GM15510 (cell line): ENCODE data around the gene SPATA20.

ENCODE experiments used
- POLR2A ChIP-seq: IDR thresholded peaks from 3 replicates; pipeline ENCODE4 v1.6.1; 2011; ENCODE audit warnings: borderline replicate concordance; ENCODE audit not compliant: insufficient read length; ENCODE audit errors: extremely low read depth

Gene SPATA20

DNA sequence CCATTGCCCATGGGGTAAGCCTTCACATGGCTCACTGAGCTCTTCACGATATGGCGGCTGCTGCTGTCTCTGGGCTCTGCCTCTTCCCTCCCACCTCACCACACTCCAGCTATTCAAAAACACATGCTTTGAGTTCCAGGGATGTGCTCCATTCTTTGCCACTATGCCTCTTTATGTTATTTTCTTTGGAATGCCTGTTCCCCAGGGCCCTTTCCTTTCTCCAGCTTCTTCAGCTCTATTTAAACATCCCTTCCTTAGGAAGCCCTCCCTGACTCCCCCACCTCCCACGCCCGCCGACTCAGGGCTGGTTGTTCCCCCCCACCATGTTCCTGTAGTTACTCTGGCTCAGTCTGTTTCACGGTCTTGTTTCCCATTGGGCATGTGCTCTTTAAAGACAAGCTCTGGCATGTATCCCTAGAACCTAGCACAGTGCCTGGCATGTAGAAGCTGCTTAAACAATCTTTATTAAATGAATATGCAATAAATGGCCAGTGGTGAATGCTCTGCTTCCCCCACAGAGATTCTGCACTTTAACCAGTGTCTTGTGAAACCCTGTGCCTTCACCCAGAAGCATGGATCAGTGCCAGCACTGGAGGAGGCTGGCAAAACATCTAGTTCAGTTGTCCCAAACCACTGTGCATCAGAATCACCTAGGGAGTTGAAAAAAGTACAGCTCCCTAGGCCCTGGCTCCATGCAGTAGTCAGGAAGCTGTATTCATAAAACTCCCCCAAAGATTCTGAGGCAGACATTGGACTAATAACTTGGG is 31.9 kb upstream of the SPATA20 start:
- TF ChIP-seq POLR2A: no peak

DNA sequence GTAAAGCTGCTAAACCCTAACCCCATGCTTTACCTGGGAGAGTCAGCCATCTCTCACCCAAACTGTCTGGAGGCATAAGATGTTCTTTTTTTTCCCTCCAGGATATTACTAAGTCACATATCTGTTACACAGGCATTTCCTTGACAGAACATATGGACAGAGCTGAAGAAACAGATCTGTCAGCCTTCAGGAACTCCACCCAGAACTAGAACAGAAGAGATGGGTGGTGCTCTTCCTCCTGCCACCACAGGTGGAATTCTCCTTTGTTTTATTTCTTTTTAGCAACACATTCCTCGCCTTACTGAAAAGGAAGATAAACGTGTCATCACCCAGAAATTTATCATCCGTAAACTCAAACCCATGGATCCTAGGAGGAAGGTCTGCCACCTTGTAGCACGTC is 30.0 kb upstream of the SPATA20 start:
- no peak for TF ChIP-seq POLR2A

DNA sequence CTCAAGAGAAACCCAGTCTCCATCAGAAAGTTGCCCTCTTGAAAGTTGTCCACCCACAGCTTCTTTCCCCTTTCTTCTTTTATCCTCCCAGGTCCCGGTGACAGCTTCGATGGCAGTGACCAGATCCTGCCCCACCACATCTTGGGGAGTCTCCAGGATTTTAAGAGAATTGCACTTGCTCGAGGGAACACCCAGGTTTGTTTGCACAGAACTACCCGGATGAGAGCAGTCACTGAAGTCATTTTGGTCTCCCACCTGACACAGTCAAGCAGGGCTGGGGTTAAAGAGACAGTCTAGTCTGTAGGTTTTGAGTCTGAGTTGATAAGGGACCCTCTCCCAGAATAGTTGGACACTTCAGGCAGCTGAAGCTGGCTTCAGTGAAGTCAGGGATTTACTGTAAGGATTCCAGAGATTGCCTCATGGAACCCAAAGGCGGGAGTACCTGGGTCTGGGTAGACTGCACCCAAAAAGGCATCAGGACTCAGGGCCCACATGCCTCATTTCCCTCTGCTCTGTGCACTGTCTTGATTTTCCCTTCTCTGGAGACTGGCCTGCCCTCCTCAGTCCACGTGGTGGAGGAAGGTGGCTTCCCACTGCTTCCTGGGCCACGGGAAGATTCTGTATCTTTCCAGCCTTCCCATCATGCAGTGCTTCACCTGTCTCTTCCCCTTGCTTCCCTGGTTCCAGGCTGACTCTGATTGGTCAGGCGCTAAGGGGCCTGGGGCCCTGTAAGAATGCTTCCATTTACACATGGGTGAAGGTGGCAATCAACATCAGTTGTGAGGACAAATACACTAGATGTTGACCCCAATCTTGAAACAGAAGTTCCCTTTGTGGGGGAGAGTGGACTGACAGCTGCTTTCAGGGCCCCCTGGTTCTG is 29.2 kb upstream of the SPATA20 start:
- no peak for TF ChIP-seq POLR2A

DNA sequence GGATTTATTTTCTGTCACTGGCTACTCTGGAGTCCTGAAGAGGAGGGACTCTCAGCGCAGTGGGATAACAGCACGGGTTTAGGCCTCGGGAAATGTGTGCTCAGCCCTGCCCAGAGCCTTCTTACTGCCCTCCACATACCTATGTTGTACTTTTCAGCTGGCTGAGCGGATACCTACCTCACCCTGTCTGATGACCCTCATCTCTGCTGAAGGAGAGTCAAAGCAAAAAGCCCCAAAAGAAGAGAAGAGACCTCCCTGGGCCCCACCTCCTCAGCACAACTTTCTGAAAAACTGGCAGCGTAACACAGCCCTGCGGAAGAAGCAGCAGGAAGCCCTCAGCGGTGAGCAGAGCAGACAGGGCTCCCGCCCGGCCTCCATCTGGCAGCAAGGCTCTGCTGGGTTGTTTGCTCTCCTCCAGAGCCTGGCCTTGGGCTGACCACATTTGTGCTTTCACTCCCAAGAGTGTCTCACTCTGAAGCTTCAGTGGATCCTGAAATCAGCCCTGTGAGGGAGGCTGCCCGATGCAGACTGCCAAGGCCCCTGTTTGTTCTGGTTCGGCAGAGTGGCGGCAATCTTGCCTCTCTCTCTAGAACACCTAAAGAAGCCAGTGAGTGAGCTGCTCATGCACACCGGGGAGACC is 28.5 kb upstream of the SPATA20 start:
- no peak for TF ChIP-seq POLR2A

DNA sequence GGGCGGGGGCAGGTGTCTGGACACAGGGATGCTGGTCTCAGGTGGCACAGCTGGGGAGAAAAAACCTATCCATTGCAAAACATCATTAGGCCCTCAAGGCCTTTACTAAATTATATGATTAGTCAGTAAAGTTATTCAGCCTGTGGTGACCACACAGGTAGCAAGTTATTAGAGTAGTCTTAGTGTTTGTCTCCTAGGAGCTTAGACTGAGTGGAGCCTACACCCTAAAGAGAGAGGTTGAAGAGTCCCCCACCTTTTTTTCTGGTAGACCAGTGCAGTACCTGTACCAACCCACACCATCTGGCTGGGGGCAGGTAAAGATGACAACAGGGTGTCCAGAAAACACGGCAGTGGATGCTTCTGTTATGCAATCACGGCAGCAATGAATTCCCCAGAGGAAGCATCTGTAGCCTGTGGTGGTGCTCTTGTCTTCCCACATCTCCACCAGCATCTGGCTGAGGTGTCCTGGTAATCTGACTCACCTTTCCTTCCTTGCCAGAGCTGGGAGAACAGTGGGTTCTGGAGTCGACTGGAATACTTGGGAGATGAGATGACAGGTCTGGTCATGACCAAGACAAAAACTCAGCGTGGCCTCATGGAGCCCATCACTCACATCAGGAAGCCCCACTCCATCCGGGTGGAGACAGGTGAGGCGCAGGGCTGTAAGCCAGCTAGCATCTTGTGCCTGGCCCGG is 27.7 kb upstream of the SPATA20 start:
- TF ChIP-seq POLR2A: no peak

DNA sequence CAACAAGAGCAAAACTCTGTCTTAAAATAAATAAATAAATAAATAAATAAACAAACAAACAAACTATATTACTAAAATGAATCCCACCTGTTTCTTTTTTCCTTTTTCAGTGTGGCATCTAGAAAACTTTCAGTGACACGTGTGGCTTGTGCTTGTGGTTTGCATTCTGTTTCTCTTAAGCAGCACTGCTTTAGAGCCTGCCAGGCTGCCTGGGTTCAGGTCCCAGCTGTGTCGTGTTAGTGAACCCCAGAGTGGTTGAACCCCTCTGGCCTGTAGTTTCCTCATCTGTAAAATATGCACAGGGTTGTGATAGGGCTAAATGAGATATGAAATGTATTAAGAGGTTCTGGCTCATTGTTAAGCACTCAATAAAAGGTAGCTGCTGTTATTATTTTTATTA is 26.5 kb upstream of the SPATA20 start:
- TF ChIP-seq POLR2A: no peak

DNA sequence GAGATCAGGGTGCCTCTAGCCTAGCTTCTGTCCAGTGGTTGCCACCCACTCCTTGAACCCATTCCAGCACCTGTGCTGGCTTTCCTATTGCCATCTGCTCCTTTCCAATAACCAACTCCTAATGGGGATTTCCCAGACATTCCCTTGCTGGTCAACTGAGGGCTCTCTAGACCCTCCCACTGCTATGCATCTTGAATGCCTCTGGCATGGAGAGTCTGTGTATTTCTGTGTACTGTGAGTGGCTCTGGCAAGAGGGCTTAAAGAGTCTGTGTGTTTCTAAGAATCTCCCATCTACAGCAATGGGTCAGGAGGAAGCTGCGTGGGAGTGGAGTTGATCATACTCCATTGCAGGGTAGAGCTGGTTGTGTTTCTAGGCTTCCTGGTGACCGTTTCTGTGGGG is 25.5 kb upstream of the SPATA20 start:
- TF ChIP-seq POLR2A: no peak

DNA sequence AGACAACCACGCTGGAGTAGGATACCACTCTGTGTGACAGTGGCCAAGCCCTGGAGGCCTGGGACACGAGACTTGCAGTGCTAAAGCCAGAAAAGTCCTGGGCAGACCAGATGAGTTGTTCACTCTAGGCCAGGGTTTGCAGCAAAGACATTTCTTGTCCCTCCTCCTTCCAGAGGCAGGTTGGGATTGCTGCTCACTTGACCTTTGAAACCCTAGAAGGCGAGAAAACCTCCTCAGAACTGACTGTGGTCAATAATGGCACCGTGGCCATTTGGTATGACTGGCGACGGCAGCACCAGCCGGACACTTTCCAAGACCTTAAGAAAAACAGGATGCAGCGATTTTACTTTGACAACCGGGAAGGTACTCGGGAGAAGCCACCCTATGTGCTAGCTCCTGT is 24.2 kb upstream of the SPATA20 start:
- no peak for TF ChIP-seq POLR2A

DNA sequence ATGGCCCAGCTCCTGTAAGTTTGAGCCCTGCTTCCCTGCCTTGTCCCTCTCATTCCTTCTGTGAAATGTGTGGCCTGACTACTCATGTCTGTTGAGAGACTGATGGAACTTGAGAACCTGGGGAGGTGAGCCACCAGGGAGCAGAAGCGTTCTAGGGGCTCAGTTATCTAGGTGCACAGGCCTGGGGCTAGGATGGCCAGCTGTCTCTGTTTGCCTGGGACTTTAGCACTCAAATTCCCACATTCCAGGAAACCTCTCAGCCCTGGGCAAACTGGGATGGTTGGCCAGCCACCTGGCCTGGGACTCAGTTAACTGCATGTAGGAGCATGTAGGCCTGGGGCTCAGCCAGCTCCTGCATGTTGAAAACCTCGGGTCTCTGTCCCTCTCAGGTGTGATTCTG is 23.8 kb upstream of the SPATA20 start:
- no peak for TF ChIP-seq POLR2A

DNA sequence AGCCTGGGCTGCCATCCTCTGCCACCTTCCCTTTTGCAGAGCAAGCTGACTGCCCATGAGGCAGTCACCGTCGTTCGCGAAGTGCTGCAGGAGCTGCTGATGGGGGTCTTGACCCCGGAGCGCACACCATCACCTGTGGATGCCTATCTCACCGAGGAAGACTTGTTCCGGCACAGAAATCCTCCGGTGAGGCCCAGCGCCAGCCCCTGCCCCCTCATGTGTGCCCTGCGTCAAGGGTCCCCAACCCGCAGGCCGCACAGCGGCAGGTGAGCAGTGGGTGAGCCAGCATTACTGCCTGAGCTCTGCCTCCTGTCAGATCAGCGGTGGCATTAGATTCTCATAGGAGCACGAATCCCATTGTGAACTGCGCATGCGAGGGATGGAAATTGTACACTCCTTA is 22.1 kb upstream of the SPATA20 start:
- TF ChIP-seq POLR2A: no peak

DNA sequence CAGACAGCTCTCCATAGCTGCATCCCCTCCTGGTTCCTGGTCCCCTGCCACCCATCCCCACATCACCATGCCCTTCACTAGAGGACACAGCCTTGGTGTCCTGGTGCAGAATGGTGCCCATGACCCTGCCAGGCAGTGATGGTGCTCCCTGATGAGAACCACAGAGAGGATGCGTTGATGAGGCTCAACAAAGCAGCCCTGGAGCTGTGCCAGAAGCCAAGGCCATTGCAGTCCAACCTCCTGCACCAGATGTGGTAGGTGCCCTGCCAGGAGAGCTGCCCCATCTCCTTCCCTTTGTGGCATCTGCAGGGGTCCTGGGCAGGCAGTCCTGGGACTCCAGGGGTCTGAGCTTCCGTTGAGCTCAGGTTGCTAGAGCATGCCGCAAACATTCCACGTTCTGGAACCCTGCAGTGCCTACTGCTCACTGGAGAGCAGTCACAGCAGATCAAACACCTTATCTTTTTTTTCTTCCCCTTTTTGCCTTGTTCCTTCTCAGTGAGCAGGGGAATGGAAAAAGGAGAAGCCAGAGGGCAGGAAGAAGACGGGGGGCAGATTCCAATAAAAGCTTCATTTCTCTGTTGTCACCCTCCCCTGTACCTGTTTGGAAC is 19.7 kb upstream of the SPATA20 start:
- TF ChIP-seq POLR2A: no peak

DNA sequence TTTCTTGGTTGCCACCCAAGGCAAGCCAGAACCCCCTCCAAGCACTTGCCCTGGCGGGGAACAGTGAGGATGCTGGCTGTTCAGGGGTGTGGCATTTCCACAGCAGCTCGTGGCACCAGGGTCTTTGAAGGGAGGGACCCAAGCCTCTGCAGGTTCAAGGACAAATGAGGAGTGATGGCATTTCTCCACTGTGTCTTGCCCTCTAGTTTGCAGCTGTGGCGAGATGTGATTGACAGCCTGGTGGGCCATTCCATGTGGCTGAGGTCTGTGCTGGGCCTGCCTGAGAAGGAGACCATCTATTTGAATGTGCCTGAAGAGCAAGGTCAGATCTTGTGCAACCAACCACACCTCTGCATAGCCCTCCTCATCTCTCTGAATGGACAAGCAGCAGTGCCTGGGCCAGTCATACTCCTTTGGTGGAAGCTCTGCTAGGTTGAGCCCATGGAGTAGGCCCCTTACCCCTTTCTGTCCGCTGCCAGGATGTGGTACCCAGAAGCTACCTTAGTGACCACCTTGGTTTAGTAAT is 19.0 kb upstream of the SPATA20 start:
- TF ChIP-seq POLR2A: no peak

DNA sequence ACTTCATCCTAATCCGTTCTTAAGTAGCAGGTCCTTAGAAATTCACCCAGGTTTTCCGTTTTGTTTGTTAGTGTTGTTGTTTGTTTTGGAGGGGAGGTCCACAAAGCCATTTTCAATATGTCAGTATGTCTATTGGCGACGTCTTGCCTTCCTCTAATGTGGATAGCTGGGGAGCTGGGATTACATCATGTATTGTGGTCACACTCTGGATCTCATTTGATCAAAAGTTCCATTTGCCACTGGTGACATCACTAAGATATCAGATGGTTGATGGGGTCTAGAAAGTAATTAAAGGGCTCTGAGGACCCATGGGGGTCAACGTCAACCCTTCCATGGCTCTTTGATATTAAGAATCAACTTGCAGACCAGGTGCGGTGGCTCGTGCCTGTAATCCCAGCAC is 17.1 kb upstream of the SPATA20 start:
- TF ChIP-seq POLR2A: no peak

DNA sequence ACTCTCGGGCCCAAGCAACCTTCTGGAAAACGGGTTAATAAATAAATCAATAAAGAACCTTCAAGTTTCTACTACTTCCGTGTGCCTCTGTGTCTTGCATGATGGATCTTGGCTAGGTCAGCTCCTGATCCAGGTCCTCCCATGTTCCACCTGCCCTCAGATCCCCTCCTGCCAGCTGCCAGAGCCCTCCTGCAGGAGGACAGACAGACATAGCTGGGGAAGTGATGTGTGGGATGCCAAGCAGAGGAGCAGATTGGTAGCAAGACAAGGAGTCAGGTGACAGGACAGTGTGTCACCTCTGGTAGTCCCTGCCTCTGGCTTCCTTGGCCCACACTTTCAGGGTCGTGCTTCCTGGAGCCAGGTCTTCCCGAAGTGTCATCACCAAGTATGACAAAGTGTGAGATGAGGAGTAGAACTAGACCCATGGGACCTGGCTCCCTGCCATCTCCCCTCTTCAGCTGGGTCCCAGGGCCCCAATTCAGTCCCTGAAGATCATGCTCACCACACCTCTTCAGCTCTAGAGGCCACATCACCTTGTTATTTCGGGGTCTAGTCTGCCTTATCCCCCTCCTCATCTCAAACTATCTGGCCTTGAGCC is 15.4 kb upstream of the SPATA20 start:
- no peak for TF ChIP-seq POLR2A
